ENCODE results near the gene BRD3.
"Not testable (repeated sequence)": the region's sequence is repeated elsewhere in the genome, so short reads cannot be mapped to it uniquely, and the experiment has no call there.

Gene BRD3

DNA sequence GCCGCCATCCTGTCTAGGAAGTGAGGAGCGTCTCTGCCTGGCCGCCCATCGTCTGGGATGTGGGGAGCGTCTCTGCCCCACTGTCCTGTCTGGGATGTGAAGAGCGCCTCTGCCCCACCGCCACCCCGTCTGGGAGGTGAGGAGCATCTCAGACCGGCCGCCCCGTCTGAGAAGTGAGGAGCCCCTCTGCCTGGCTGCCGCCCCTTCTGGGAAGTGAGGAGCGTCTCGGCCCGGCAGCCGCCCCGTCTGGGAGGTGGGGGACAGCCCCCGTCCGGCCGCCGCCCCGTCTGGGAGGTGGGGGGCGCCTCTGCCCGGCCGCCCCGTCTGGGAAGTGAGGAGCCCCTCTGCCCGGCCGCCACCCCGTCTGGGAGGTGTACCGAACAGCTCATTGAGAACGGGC, 7.9 kb upstream of the BRD3 start:
- not testable (repeated sequence) for H2AFZ ChIP-seq (ENCODE audit: low read depth, low read length); H3K4me1 ChIP-seq (ENCODE audit: insufficient read depth, low read length); H3K27me3 ChIP-seq (ENCODE audit: insufficient read depth, low read length); H3K4me3 ChIP-seq (ENCODE audit: low read length); H3K36me3 ChIP-seq (ENCODE audit: insufficient read depth, low read length)
- H3K9me3 ChIP-seq (ENCODE audit: low read length) = peaks cover 14% of the 10 kb centered on the region

GRCh38 chr9:134073500-134073899, 5.7 kb upstream of the BRD3 start:
- Histone ChIP-seq H2AFZ (ENCODE audit: low read depth, low read length) (no peak overlapping the region), H3K4me1 (ENCODE audit: insufficient read depth, low read length) (peaks cover 2% of the 10 kb centered on the region), H3K4me3 (ENCODE audit: low read length) (no peak overlapping the region), H3K36me3 (ENCODE audit: insufficient read depth, low read length) (no peaks in the 10 kb centered on the region), H3K9me3 (ENCODE audit: low read length) (peaks cover 11% of the 10 kb centered on the region), H3K27me3 (ENCODE audit: insufficient read depth, low read length) (peaks cover 8% of the 10 kb centered on the region)

DNA sequence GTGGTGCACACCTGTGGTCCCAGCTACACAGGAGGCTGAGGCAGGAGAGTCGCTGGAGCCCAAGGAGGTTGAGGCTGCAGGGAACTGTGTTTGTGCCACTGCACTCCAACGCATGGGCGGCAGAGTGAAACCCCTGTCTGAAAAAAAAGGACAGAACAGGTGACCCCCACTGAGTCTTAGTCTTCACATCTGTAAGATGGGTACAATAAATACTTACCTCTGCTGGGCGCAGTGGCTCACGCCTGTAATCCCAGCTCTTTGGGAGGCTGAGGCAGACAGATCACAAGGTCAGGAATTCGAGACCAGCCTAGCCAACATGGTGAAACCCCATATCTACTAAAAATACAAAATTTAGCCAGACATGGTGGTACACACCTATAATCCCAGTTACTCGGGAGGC, 4.9 kb upstream of the BRD3 start:
- not testable (repeated sequence) for H2AFZ ChIP-seq (ENCODE audit: low read depth, low read length); H3K4me1 ChIP-seq (ENCODE audit: insufficient read depth, low read length); H3K27me3 ChIP-seq (ENCODE audit: insufficient read depth, low read length); H3K36me3 ChIP-seq (ENCODE audit: insufficient read depth, low read length); H3K4me3 ChIP-seq (ENCODE audit: low read length)
- peaks cover 11% of the 10 kb centered on the region for H3K9me3 ChIP-seq (ENCODE audit: low read length)

DNA sequence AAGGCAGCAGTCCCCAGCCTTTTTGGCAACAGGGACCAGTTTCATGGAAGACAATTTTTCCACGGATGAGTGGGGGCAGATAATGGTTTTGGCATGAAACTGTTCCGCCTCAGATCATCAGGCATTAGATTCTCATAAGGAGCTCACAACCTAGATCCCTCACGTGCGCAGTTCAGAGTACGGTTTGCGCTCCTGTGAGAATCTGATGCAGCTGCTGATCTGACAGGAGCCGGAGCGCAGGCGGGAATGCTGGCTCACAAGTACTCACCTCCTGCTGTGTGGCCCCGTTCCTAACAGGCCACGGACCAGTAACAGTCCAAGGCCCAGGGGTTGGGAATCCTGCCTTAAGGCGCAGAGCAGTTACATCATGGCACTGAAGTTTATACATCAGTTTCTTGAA, 3.3 kb upstream of the BRD3 start:
- Histone ChIP-seq H3K4me3 (ENCODE audit: low read length) (no peak overlapping the region), H2AFZ (ENCODE audit: low read depth, low read length) (no peak overlapping the region), H3K27me3 (ENCODE audit: insufficient read depth, low read length) (peaks cover 8% of the 10 kb centered on the region), H3K36me3 (ENCODE audit: insufficient read depth, low read length) (no peaks in the 10 kb centered on the region), H3K9me3 (ENCODE audit: low read length) (peaks cover 11% of the 10 kb centered on the region), H3K4me1 (ENCODE audit: insufficient read depth, low read length) (peaks cover 6% of the 10 kb centered on the region)

GRCh38 chr9:134069480-134070399, 1.9 kb upstream of the BRD3 start:
- H3K9me3 ChIP-seq (ENCODE audit: low read length) = peaks cover 11% of the 10 kb centered on the region
- no peak overlapping the region for H2AFZ ChIP-seq (ENCODE audit: low read depth, low read length)
- H3K4me3 ChIP-seq (ENCODE audit: low read length) = no peak overlapping the region
- H3K27me3 ChIP-seq (ENCODE audit: insufficient read depth, low read length) = peaks cover 8% of the 10 kb centered on the region
- peaks cover 13% of the 10 kb centered on the region for H3K4me1 ChIP-seq (ENCODE audit: insufficient read depth, low read length)
- no peaks in the 10 kb centered on the region for H3K36me3 ChIP-seq (ENCODE audit: insufficient read depth, low read length)

DNA sequence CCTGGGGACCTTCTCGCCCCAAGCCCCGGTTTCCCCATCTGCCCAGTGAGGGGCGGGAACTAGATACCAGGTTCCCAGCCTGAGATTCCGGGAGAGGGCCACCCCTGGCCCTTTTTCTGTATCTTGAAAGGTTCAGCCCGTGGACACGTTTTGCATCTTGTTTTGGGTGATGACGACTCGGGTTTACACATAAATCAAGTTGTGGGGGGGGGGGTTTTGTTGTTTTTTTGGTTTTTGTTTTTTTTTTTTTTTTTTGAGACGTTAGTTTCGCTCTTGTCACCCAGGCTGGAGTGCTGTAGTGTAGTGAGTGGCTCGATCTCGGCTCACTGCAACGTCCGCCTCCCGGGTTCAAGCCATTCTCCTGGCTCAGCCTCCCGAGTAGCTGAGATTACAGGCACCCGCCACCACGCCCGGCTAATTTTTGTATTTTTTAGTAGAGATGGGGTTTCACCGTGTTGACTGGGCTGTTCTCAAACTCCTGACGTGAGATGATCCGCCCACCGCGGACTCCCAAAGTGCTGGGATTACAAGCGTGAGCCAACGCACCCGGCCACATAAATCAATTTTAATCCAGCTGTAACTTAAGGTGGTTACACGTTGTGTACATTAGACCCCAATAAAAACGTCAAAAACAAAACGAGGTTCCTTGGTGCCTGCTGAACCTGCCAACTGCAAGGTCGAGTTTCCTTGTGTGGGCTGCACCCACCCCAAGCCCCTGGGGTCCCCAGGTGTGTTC, 1.1 kb upstream of the BRD3 start:
- peak overlapping the region; percentile 65 for H3K4me3 ChIP-seq (ENCODE audit: low read length)
- H3K27me3 ChIP-seq (ENCODE audit: insufficient read depth, low read length) = peaks cover 5% of the 10 kb centered on the region
- H3K9me3 ChIP-seq (ENCODE audit: low read length) = peaks cover 8% of the 10 kb centered on the region
- peak overlapping the region; percentile 91 for H2AFZ ChIP-seq (ENCODE audit: low read depth, low read length)
- no peaks in the 10 kb centered on the region for H3K36me3 ChIP-seq (ENCODE audit: insufficient read depth, low read length)
- H3K4me1 ChIP-seq (ENCODE audit: insufficient read depth, low read length) = peaks cover 13% of the 10 kb centered on the region

DNA sequence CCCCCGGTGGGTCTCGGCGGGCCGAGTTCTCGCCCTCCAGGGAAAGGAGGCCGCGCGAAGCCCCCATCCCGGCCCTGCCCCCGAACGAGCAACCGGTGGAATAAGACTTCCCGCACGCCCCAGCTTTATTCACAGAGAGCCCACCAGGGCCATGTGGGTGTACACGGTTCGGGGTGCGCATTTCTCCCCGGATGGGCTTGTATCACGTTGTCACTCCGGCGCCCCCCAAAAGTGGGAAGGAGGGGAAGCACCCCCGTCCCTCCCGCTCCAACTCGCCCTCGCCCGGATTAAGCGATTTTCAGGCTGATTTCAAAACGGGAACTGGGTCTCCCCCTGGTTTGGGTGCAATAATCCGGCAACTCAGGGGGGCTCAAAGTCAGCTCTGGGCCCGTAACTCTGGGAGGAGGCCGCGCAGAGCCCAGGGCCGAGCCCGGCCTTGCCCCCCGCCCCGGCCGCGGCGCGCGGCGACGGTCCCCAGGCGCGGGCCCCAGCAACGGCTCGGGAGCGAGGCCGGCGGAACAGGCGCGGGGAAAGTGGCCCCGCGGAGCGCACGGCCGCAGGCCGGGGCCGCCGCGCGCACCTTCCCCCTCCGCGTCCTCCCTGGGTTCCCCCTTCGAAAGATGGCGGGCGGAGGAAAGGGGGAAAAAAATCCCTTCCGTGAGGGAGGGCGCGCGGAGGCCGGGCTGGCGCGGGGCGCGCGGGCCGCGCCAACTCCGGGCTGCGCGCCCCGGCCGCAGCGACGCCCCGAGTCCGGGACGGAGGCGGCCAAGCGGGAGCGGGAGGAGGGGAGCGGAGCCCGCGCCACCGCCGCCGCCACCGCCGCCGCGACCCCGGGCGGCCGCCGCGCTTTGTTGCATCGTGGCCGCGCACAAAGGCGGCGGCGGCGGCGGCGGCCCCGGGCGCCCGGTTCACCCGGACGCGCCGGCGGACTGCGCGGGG, 644 bp downstream of the BRD3 start:
- no peak overlapping the region for H2AFZ ChIP-seq (ENCODE audit: low read depth, low read length)
- peaks cover 2% of the 10 kb centered on the region for H3K36me3 ChIP-seq (ENCODE audit: insufficient read depth, low read length)
- H3K4me1 ChIP-seq (ENCODE audit: insufficient read depth, low read length) = peaks cover 17% of the 10 kb centered on the region
- peaks cover 5% of the 10 kb centered on the region for H3K27me3 ChIP-seq (ENCODE audit: insufficient read depth, low read length)
- peaks cover 8% of the 10 kb centered on the region for H3K9me3 ChIP-seq (ENCODE audit: low read length)
- peak overlapping the region; percentile 97 for H3K4me3 ChIP-seq (ENCODE audit: low read length)

DNA sequence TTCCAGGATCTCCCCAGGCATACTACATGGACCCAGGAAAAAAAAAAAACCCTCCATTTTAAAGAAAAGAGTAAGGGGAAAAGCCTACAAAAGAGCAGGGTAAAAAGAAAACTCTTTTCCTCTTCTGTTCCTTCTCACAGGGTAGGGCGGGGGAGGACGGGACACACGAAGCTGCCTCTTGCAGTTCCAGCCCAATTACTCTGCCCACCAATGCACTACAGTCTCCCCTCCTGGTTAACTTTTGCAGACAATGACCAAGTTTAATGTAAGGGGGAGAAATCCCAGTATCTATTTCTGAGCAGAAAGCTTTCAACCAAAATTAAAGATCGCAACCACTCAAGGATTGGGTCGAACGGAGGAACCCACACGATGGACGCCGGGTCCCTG, 1.3 kb downstream of the BRD3 start:
- H3K27me3 ChIP-seq (ENCODE audit: insufficient read depth, low read length) = peaks cover 5% of the 10 kb centered on the region
- H3K9me3 ChIP-seq (ENCODE audit: low read length) = peaks cover 8% of the 10 kb centered on the region
- peaks cover 17% of the 10 kb centered on the region for H3K4me1 ChIP-seq (ENCODE audit: insufficient read depth, low read length)
- no peak overlapping the region for H2AFZ ChIP-seq (ENCODE audit: low read depth, low read length)
- peak overlapping the region; percentile 97 for H3K4me3 ChIP-seq (ENCODE audit: low read length)
- H3K36me3 ChIP-seq (ENCODE audit: insufficient read depth, low read length) = peaks cover 2% of the 10 kb centered on the region

DNA sequence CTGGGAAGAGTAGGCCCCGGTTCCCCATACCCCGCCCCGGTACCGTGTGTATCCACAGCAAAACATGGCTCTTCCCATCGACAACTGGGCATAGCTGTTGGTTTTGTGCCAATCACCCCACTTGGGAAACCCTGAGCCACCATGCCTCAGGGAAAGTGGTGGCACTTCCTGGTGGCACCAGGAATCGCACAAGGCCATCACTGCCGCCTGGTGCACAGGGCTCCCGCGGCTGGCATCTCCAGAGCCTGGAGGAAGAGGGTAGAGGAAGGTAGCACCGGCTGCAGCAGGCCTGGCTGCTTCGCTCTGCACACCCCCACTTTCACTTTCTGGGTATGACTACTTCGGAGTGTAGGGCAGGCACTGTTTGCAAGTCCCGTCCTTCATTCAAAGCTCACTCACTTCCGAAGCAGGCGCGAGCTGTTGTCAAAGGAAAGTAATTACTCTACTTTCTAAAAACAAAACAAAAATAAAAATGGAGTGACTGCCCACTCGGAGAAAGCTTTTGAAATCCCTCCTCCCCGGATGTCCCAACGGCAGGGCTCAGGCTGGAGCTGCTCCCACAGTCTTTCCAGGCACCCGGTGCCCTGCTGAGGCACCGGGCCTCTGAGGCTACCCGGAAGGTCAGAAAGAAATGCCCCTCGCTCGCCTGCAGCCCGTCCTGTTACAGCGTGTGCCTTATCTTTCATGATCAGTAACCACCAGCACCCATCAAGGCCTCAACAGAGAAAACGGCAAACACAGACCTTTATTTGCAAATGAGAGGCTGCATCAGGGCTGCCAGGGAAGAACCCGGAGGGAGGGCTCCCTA, 2.0 kb downstream of the BRD3 start:
- Histone ChIP-seq H3K4me1 (ENCODE audit: insufficient read depth, low read length) (peaks cover 17% of the 10 kb centered on the region), H3K4me3 (ENCODE audit: low read length) (peak overlapping the region; percentile 97), H3K27me3 (ENCODE audit: insufficient read depth, low read length) (peaks cover 5% of the 10 kb centered on the region), H3K9me3 (ENCODE audit: low read length) (peaks cover 3% of the 10 kb centered on the region), H3K36me3 (ENCODE audit: insufficient read depth, low read length) (peaks cover 2% of the 10 kb centered on the region), H2AFZ (ENCODE audit: low read depth, low read length) (no peak overlapping the region)

DNA sequence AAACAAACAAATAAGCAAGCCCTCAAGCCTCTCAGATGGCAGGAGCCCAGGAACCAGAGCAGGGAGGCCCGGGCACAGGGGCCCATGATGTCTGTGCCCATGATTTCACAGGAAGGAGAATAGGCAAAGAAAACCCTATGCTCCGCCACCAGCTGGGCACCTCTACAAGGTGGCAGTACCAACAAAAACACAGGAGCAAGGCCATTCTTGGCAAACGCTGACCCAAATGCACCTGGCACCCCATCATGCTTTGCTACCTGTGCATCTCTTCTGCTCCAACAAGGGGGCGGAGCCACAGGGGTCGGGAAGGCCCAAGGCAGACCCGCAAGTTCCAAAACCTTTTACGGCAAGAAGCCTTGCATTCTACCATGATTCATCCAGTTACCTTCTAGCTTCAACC, 3.1 kb downstream of the BRD3 start:
- Histone ChIP-seq H3K4me1 (ENCODE audit: insufficient read depth, low read length) (peaks cover 17% of the 10 kb centered on the region), H3K9me3 (ENCODE audit: low read length) (no peaks in the 10 kb centered on the region), H3K27me3 (ENCODE audit: insufficient read depth, low read length) (no peaks in the 10 kb centered on the region), H3K36me3 (ENCODE audit: insufficient read depth, low read length) (peaks cover 2% of the 10 kb centered on the region), H3K4me3 (ENCODE audit: low read length) (no peak overlapping the region), H2AFZ (ENCODE audit: low read depth, low read length) (no peak overlapping the region)

DNA sequence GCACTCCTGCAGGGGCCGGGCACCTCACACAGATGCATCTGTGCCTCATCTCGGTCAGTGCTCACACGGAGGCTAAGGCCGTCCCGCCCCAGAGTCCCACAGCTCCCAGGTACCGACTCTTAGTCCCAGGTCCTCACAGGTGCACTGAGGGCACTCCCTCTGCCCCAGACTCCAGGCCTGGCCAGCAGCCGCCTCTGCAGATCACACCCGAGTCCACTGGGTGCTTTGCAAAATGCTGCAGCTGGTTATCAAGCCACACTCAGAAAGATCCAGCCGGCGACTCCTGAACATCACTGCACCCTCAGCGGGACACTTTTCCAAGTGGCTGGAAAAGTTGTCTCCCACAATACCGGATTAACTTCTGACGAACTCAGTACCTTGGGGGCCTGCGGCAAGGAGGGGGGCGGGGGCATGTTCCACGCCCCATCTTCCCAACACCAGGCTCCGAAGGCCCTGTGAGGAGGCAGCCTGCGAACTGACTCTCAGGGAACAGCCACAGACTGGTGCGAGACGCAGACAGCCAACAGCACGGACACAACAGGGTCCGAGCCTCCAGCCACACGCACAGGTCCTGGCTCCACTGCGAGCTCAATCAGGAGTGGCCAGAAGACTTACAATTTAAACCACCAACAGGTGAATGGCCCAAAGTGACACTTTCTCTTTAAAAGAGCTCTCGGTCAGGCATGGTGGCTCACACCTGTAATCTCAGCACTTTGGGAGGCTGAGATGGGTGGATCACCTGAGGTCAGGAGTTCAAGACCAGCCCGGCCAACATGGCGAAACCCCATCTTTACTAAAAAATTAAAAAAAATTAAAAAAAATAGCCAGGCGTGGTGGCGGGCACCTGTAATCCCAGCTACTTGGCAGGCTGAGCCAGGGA, 4.0 kb downstream of the BRD3 start:
- Histone ChIP-seq H3K36me3 (ENCODE audit: insufficient read depth, low read length) (peaks cover 2% of the 10 kb centered on the region), H3K4me3 (ENCODE audit: low read length) (no peak overlapping the region), H2AFZ (ENCODE audit: low read depth, low read length) (no peak overlapping the region), H3K9me3 (ENCODE audit: low read length) (no peaks in the 10 kb centered on the region), H3K27me3 (ENCODE audit: insufficient read depth, low read length) (no peaks in the 10 kb centered on the region), H3K4me1 (ENCODE audit: insufficient read depth, low read length) (peaks cover 17% of the 10 kb centered on the region)
